Sigmoid colon (tissue), 4 donors: ENCODE results near the gene AACS.

Experiments used
- CTCF ChIP-seq, 4 experiments: fragments of 450-650 bp in 3 of 4; fragments of 200-600 bp in 1 of 4; IDR thresholded peaks; one replicate each; pipeline ENCODE4 v1.5.1; 2016 to 2019; ENCODE audit warnings: antibody characterized with exemption in 4 of 4, mild to moderate bottlenecking in 3 of 4, moderate library complexity in 2 of 4
- EP300 ChIP-seq, 4 donors: sonication (generic); formaldehyde crosslinking; IDR thresholded peaks; one replicate each; pipeline ENCODE4 v1.6.1; 2017; ENCODE audit warnings: antibody characterized with exemption in 4 of 4
- POLR2A ChIP-seq, 2 donors: fragments of 450-650 bp; IDR thresholded peaks; one replicate each; pipeline ENCODE4 v1.6.1; 2016; ENCODE audit warnings: antibody characterized with exemption in 2 of 2, mild to moderate bottlenecking in 2 of 2, moderate library complexity in 2 of 2

GRCh38 chr12:125166041-125166440 lies 100.8 kb downstream of the AACS start:
- TF ChIP-seq CTCF (IDR thresholded peaks at IDR 0.05) (no peak), POLR2A (IDR thresholded peaks at IDR 0.05) (no peak), EP300 (IDR thresholded peaks at IDR 0.05) (no peak)
